Neural cell (in vitro differentiated cells): ENCODE results near the gene DPY30. TPM values are rescaled to one million over a fixed set of nuclear protein-coding genes. Genes with fewer than 3 reads are reported as not detected.

ENCODE experiments used
- polyA plus RNA-seq: library from polyadenylated mRNA; depleted of rRNA; stranded (reverse); fragments of >200 nt; gene quantifications from 2 replicates; pipeline ENCODE4 v1.2.3, GENCODE V29; 2014

DPY30 gene
- polyA plus RNA-seq, 1 donor from 2014 or later, result 201 TPM

Other genes starting within 250 kb of the DPY30 start
- gene MEMO1, start 28.8 kb downstream of the DPY30 start, polyA plus RNA-seq, result 124 and 129 TPM in 2 replicates
- 105 and 121 TPM in 2 replicates for gene SPAST, start 23.8 kb upstream of the DPY30 start, polyA plus RNA-seq
- 17.5 and 18.5 TPM in 2 replicates for gene SLC30A6, start 126.1 kb upstream of the DPY30 start, polyA plus RNA-seq
- gene NLRC4, start 225.1 kb upstream of the DPY30 start, polyA plus RNA-seq, result not detected in 2 replicates
- gene YIPF4, start 238.1 kb upstream of the DPY30 start, polyA plus RNA-seq, result 33.5 and 57.7 TPM in 2 replicates